ENCODE data around the gene ADH1A. TPM values are rescaled to one million over a fixed set of nuclear protein-coding genes. Genes with fewer than 3 reads are reported as not detected.
"Not testable (repeated sequence)": the region's sequence is repeated elsewhere in the genome, so short reads cannot be mapped to it uniquely, and the experiment has no call there.

Gene ADH1A
- total RNA-seq, 1 experiment from 2014 or later: not detected

GRCh38 chr4:99248714-99249113 lies 42.1 kb downstream of the ADH1A start:
- H2AFZ ChIP-seq: no peak overlapping the region
- no peaks in the 10 kb centered on the region for H4K20me1 ChIP-seq (ENCODE audit: insufficient read depth)
- no peak for DNase-seq
- intact Hi-C loops (cut with micrococcal nuclease; ENCODE audit: unreplicated experiment): no loop called here
- ChIA-PET CTCF (no interaction called here), POLR2A (ENCODE audit: unreplicated experiment) (no interaction called here)
- H3K36me3 ChIP-seq (ENCODE audit: low read depth): no peaks in the 10 kb centered on the region
- no peaks in the 10 kb centered on the region for H3K9me2 ChIP-seq (ENCODE audit: insufficient read depth)
- H3K9me3 ChIP-seq (ENCODE audit: insufficient read depth, low read depth): no peaks in the 10 kb centered on the region
- H3K4me3 ChIP-seq: no peak overlapping the region
- H3K4me1 ChIP-seq (replicated peaks; ENCODE audit: insufficient read depth): no peaks in the 10 kb centered on the region
- H3F3A ChIP-seq (ENCODE audit: insufficient read depth, low read depth): no peaks in the 10 kb centered on the region
- H3K4me2 ChIP-seq: no peak overlapping the region
- no peak overlapping the region for H3K27ac ChIP-seq
- no peaks in the 10 kb centered on the region for H3K79me2 ChIP-seq (ENCODE audit: low read depth)
- no peak for TF ChIP-seq CTCF (conservative IDR thresholded peaks at IDR 0.05)
- no peak for TF ChIP-seq EZH2 (IDR thresholded peaks at IDR 0.05; ENCODE audit: low read depth)
- no peaks in the 10 kb centered on the region for H3K27me3 ChIP-seq (ENCODE audit: insufficient read depth, low read depth)
- BruUV-seq (replicated peaks): no TSS peak

GRCh38 chr4:99235955-99236354 lies 54.8 kb downstream of the ADH1A start:
- Histone ChIP-seq H3K9me3 (ENCODE audit: insufficient read depth, low read depth) (no peaks in the 10 kb centered on the region), H3K27me3 (ENCODE audit: insufficient read depth, low read depth) (no peaks in the 10 kb centered on the region), H3K36me3 (ENCODE audit: low read depth) (no peaks in the 10 kb centered on the region), H3K27ac (no peak overlapping the region), H3K4me1 (replicated peaks; ENCODE audit: insufficient read depth) (0 out of 2 replicates have a peak, but pooled peaks cover 3% of the 10 kb centered on the region), H3K79me2 (ENCODE audit: low read depth) (no peaks in the 10 kb centered on the region), H3K4me2 (no peak overlapping the region), H4K20me1 (ENCODE audit: insufficient read depth) (no peaks in the 10 kb centered on the region), H3K4me3 (no peak overlapping the region), H2AFZ (no peak overlapping the region), H3F3A (ENCODE audit: insufficient read depth, low read depth) (0 out of 2 replicates have a peak, but pooled peaks cover 4% of the 10 kb centered on the region), H3K9me2 (ENCODE audit: insufficient read depth) (no peaks in the 10 kb centered on the region)
- BruUV-seq (replicated peaks): no TSS peak
- intact Hi-C loops (cut with micrococcal nuclease; ENCODE audit: unreplicated experiment): no loop called here
- TF ChIP-seq CTCF (conservative IDR thresholded peaks at IDR 0.05) (no peak), EZH2 (IDR thresholded peaks at IDR 0.05; ENCODE audit: low read depth) (no peak)
- ChIA-PET CTCF (no interaction called here), POLR2A (ENCODE audit: unreplicated experiment) (no interaction called here)
- DNase-seq: no peak

- DNase-seq: no peak
- 0 out of 2 replicates have a peak, but pooled peaks cover 3% of the 10 kb centered on the region for H3K4me1 ChIP-seq (replicated peaks; ENCODE audit: insufficient read depth)
- H3K4me3 ChIP-seq: no peak overlapping the region
- POLR2A ChIA-PET (ENCODE audit: unreplicated experiment): no interaction called here
- H3K4me2 ChIP-seq: no peak overlapping the region
- 0 out of 2 replicates have a peak, but pooled peaks cover 4% of the 10 kb centered on the region for H3F3A ChIP-seq (ENCODE audit: insufficient read depth, low read depth)
- no peaks in the 10 kb centered on the region for H3K27me3 ChIP-seq (ENCODE audit: insufficient read depth, low read depth)
- intact Hi-C loops (cut with micrococcal nuclease; ENCODE audit: unreplicated experiment): no loop called here
- CTCF ChIA-PET: no interaction called here
- no peaks in the 10 kb centered on the region for H3K79me2 ChIP-seq (ENCODE audit: low read depth)
- TF ChIP-seq EZH2 (IDR thresholded peaks at IDR 0.05; ENCODE audit: low read depth): no peak
- H3K36me3 ChIP-seq (ENCODE audit: low read depth): no peaks in the 10 kb centered on the region
- no peak overlapping the region for H3K27ac ChIP-seq
- no peaks in the 10 kb centered on the region for H3K9me2 ChIP-seq (ENCODE audit: insufficient read depth)
- H4K20me1 ChIP-seq (ENCODE audit: insufficient read depth): no peaks in the 10 kb centered on the region
- no TSS peak for BruUV-seq (replicated peaks)
- H3K9me3 ChIP-seq (ENCODE audit: insufficient read depth, low read depth): no peaks in the 10 kb centered on the region
- H2AFZ ChIP-seq: no peak overlapping the region
Observed at GRCh38 chr4:99234331-99235010, 56.3 kb downstream of the ADH1A start.

- H4K20me1 ChIP-seq (ENCODE audit: insufficient read depth); POLR2A ChIA-PET (ENCODE audit: unreplicated experiment); intact Hi-C loops (cut with micrococcal nuclease; ENCODE audit: unreplicated experiment); H3K36me3 ChIP-seq (ENCODE audit: low read depth); DNase-seq; H3K4me3 ChIP-seq; H3F3A ChIP-seq (ENCODE audit: insufficient read depth, low read depth); CTCF ChIA-PET; H3K9me2 ChIP-seq (ENCODE audit: insufficient read depth); H2AFZ ChIP-seq; H3K27me3 ChIP-seq (ENCODE audit: insufficient read depth, low read depth); H3K4me2 ChIP-seq; BruUV-seq (replicated peaks); H3K79me2 ChIP-seq (ENCODE audit: low read depth); H3K27ac ChIP-seq; H3K4me1 ChIP-seq (replicated peaks; ENCODE audit: insufficient read depth); H3K9me3 ChIP-seq (ENCODE audit: insufficient read depth, low read depth): not testable (repeated sequence)
Observed at GRCh38 chr4:99233397-99233796, 57.4 kb downstream of the ADH1A start.

- H4K20me1 ChIP-seq (ENCODE audit: insufficient read depth); H3K36me3 ChIP-seq (ENCODE audit: low read depth); intact Hi-C loops (cut with micrococcal nuclease; ENCODE audit: unreplicated experiment); H3F3A ChIP-seq (ENCODE audit: insufficient read depth, low read depth); H3K27me3 ChIP-seq (ENCODE audit: insufficient read depth, low read depth); H3K27ac ChIP-seq; POLR2A ChIA-PET (ENCODE audit: unreplicated experiment); DNase-seq; BruUV-seq (replicated peaks); H3K4me3 ChIP-seq; H3K4me2 ChIP-seq; H3K79me2 ChIP-seq (ENCODE audit: low read depth); H3K9me2 ChIP-seq (ENCODE audit: insufficient read depth); H2AFZ ChIP-seq; H3K9me3 ChIP-seq (ENCODE audit: insufficient read depth, low read depth); H3K4me1 ChIP-seq (replicated peaks; ENCODE audit: insufficient read depth): not testable (repeated sequence)
- CTCF ChIA-PET: interaction anchor here (0.6 kb wide), 1 partner anchor 84 kb away, joined by 3 read pairs; no protein-coding TSS in a partner anchor
Observed at GRCh38 chr4:99228706-99229105, 62.1 kb downstream of the ADH1A start.

GRCh38 chr4:99227646-99228045 lies 63.1 kb downstream of the ADH1A start:
- H3K4me1 ChIP-seq (replicated peaks; ENCODE audit: insufficient read depth); DNase-seq; H3K4me3 ChIP-seq; CTCF ChIA-PET; H3F3A ChIP-seq (ENCODE audit: insufficient read depth, low read depth); H3K27ac ChIP-seq; H4K20me1 ChIP-seq (ENCODE audit: insufficient read depth); H3K9me2 ChIP-seq (ENCODE audit: insufficient read depth); BruUV-seq (replicated peaks); H3K79me2 ChIP-seq (ENCODE audit: low read depth); POLR2A ChIA-PET (ENCODE audit: unreplicated experiment); H2AFZ ChIP-seq; intact Hi-C loops (cut with micrococcal nuclease; ENCODE audit: unreplicated experiment); H3K9me3 ChIP-seq (ENCODE audit: insufficient read depth, low read depth); H3K4me2 ChIP-seq; H3K27me3 ChIP-seq (ENCODE audit: insufficient read depth, low read depth); H3K36me3 ChIP-seq (ENCODE audit: low read depth): not testable (repeated sequence)

All from PC-9 (cell line).